Trophoblast cell (in vitro differentiated cells and primary cell): Measurements from ENCODE around the gene SNED1.

Experiments
- DNase-seq, 2 donors: peaks; one replicate each; pipeline ENCODE4 v3.0.0-alpha.2; 2016
- H2AFZ ChIP-seq: 2 replicates; pipeline ENCODE4 v1.6.1; 2013; ENCODE audit warnings: low read length, moderate library complexity, mild to moderate bottlenecking; ENCODE audit not compliant: insufficient read depth, poor library complexity
- H2AK5ac ChIP-seq: 2 replicates; pipeline ENCODE4 v1.6.1; 2013; ENCODE audit warnings: mild to moderate bottlenecking, low read length
- H2BK120ac ChIP-seq: 2 replicates; pipeline ENCODE4 v1.6.1; 2013; ENCODE audit warnings: low read length, mild to moderate bottlenecking, moderate library complexity; ENCODE audit not compliant: insufficient read depth, poor library complexity
- H2BK12ac ChIP-seq: 2 replicates; pipeline ENCODE4 v1.6.1; 2013; ENCODE audit warnings: mild to moderate bottlenecking, low read length, moderate library complexity
- H2BK5ac ChIP-seq: 2 replicates; pipeline ENCODE4 v1.6.1; 2013; ENCODE audit warnings: low read length, low read depth, moderate library complexity, mild to moderate bottlenecking; ENCODE audit not compliant: poor library complexity
- H3K14ac ChIP-seq: 2 replicates; pipeline ENCODE4 v1.6.1; 2013; ENCODE audit warnings: mild to moderate bottlenecking, low read length
- H3K18ac ChIP-seq: 2 replicates; pipeline ENCODE4 v1.6.1; 2013; ENCODE audit warnings: mild to moderate bottlenecking, low read length
- H3K23ac ChIP-seq: 2 replicates; pipeline ENCODE4 v1.6.1; 2013; ENCODE audit warnings: low read length
- H3K27ac ChIP-seq: 2 replicates; pipeline ENCODE4 v1.5.1; 2013; ENCODE audit warnings: low read depth, mild to moderate bottlenecking, inconsistent platforms, low read length, moderate library complexity
- H3K27me3 ChIP-seq: 2 replicates; pipeline ENCODE4 v1.6.1; 2013; ENCODE audit warnings: inconsistent platforms, mild to moderate bottlenecking, low read length, moderate library complexity; ENCODE audit not compliant: insufficient read depth
- H3K36me3 ChIP-seq, 2 experiments: 1 replicate in 1 of 2; 2 replicates in 1 of 2; pipeline ENCODE4 v1.6.1; 2013; ENCODE audit warnings: low read length in 2 of 2, mild to moderate bottlenecking in 2 of 2, moderate library complexity in 1 of 2; ENCODE audit not compliant: insufficient read depth in 2 of 2, control insufficient read depth in 1 of 2
- H3K4ac ChIP-seq: 2 replicates; pipeline ENCODE4 v1.6.1; 2013; ENCODE audit warnings: low read depth, mild to moderate bottlenecking, low read length, moderate library complexity
- H3K4me1 ChIP-seq, 2 experiments: 1 replicate in 1 of 2; 2 replicates in 1 of 2; pipeline ENCODE4 v1.6.1; 2013; ENCODE audit warnings: low read length in 2 of 2, mild to moderate bottlenecking in 2 of 2, moderate library complexity in 1 of 2; ENCODE audit not compliant: insufficient read depth in 2 of 2, control insufficient read depth in 1 of 2
- H3K4me2 ChIP-seq: 2 replicates; pipeline ENCODE4 v1.6.1; 2013; ENCODE audit warnings: inconsistent platforms, mild to moderate bottlenecking, low read length, moderate library complexity
- H3K4me3 ChIP-seq: 2 replicates; pipeline ENCODE4 v1.5.1; 2013; ENCODE audit warnings: mild to moderate bottlenecking, low read depth, low read length, inconsistent platforms
- H3K79me1 ChIP-seq: one replicate; pipeline ENCODE4 v1.6.1; 2013; ENCODE audit warnings: low read length
- H3K79me2 ChIP-seq: 2 replicates; pipeline ENCODE4 v1.6.1; 2013; ENCODE audit warnings: low read length, mild to moderate bottlenecking; ENCODE audit not compliant: control insufficient read depth, insufficient read depth, poor library complexity
- H3K9ac ChIP-seq: 2 replicates; pipeline ENCODE4 v1.6.1; 2013; ENCODE audit warnings: mild to moderate bottlenecking, low read length
- H3K9me3 ChIP-seq: 2 replicates; pipeline ENCODE4 v1.6.1; 2013; ENCODE audit warnings: low read depth, mild to moderate bottlenecking, control low read depth, inconsistent platforms, low read length; ENCODE audit not compliant: insufficient read depth
- H4K12ac ChIP-seq: 2 replicates; pipeline ENCODE4 v1.6.1; 2013; ENCODE audit warnings: low read depth, mild to moderate bottlenecking, low read length, moderate library complexity
- H4K8ac ChIP-seq: 2 replicates; pipeline ENCODE4 v1.6.1; 2013; ENCODE audit warnings: low read depth, mild to moderate bottlenecking, low read length, moderate library complexity
- H4K91ac ChIP-seq: one replicate; pipeline ENCODE4 v1.6.1; 2013; ENCODE audit warnings: low read depth, mild to moderate bottlenecking, low read length, moderate library complexity
- WGBS: extraction: QIAGEN DNeasy Blood & Tissue Kit; methylation state at CpG from one replicate; pipeline ENCODE4 v1.1.7; 2013; ENCODE audit warnings: missing lambda C conversion rate; ENCODE audit not compliant: insufficient read length, insufficient coverage; ENCODE audit errors: extremely low coverage; 5-methylcytosine and 5-hydroxymethylcytosine counted together

The SNED1 gene

DNA sequence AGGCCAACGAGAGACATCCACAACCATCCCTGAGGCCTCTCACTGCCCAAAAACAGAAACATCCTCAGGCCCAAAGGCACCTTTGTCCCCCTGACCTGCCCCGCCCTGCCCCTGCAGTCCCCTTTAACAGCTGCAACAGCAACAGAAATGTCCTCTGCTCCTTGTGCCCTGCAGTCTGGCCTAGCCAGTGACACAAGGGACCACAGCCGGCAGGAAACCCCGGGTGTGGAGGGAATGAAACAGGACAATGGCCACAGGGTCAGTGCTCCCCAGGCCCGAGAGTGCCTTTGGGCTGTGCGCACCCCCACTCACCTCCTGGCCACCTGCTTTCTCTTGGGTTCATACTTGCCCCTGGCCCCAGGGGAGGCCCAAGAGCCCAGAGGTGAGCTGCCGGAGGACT, 35.6 kb downstream of the SNED1 start:
- H2BK120ac ChIP-seq, result no peak overlapping the region
- peaks cover 0 to 4% of the 10 kb centered on the region in 2 experiments for H3K4me1 ChIP-seq
- H3K23ac ChIP-seq, result no peak overlapping the region
- no peak overlapping the region for H2BK12ac ChIP-seq
- no peaks in the 10 kb centered on the region for H3K79me1 ChIP-seq
- peaks cover 21% of the 10 kb centered on the region for H3K27me3 ChIP-seq
- no peak for DNase-seq
- H4K12ac ChIP-seq, result no peak overlapping the region
- WGBS, result no CpG with 5 or more reads among the region's 7 CpGs
- no peak overlapping the region for H2AFZ ChIP-seq
- H2BK5ac ChIP-seq, result no peak overlapping the region
- H3K14ac ChIP-seq, result no peak overlapping the region
- no peak overlapping the region for H3K4me2 ChIP-seq
- no peak overlapping the region for H2AK5ac ChIP-seq
- no peak overlapping the region for H4K8ac ChIP-seq
- H3K4ac ChIP-seq, result no peak overlapping the region
- H3K9ac ChIP-seq, result no peak overlapping the region
- no peak overlapping the region for H3K18ac ChIP-seq
- H3K9me3 ChIP-seq, result peaks cover 5% of the 10 kb centered on the region
- no peak overlapping the region for H4K91ac ChIP-seq
- H3K4me3 ChIP-seq, result no peak overlapping the region
- no peaks in the 10 kb centered on the region for H3K79me2 ChIP-seq
- no peaks in the 10 kb centered on the region for H3K36me3 ChIP-seq
- H3K27ac ChIP-seq, result no peak overlapping the region

DNA sequence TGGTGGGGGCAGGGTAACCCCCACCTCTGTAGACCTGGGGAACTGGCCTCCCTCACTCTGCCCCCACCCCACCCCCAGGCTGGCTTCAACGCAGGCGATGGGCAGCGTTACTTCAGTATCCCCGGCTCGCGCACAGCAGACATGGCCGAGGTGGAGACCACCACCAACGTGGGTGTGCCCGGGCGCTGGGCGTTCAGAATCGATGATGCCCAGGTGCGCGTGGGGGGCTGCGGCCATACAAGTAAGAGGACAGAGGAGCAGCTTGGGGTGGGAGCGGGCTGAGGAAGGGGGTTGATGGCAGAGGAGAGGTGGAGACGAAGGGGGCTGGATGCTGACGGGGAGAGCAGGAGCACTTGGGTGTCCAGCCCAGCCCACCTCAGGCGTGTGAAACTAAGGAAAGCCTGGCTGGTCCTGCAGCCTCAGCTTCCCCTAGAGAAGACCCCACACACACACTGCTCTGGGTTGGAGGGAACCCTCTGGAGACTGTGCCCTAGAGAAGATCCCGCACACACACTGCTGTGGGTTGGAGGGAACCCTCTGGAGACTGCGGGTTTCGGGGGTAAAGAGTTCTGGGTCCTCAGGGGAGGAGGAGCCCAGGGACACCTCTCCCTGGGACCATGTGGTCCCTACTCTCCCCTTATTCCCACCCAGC, 36.2 kb downstream of the SNED1 start:
- DNase-seq, result no peak
- no peak overlapping the region for H4K12ac ChIP-seq
- no peak overlapping the region for H4K8ac ChIP-seq
- no peak overlapping the region for H3K9ac ChIP-seq
- no peak overlapping the region for H2BK120ac ChIP-seq
- no peak overlapping the region for H2BK5ac ChIP-seq
- no peak overlapping the region for H4K91ac ChIP-seq
- no peak overlapping the region for H3K18ac ChIP-seq
- no CpG with 5 or more reads among the region's 22 CpGs for WGBS
- no peak overlapping the region for H3K23ac ChIP-seq
- H3K14ac ChIP-seq, result no peak overlapping the region
- peaks cover 0 to 4% of the 10 kb centered on the region in 2 experiments for H3K4me1 ChIP-seq
- no peak overlapping the region for H3K4me2 ChIP-seq
- H3K79me2 ChIP-seq, result no peaks in the 10 kb centered on the region
- H3K79me1 ChIP-seq, result no peaks in the 10 kb centered on the region
- no peak overlapping the region for H3K4ac ChIP-seq
- H3K4me3 ChIP-seq, result no peak overlapping the region
- H3K9me3 ChIP-seq, result peaks cover 5% of the 10 kb centered on the region
- no peak overlapping the region for H2AK5ac ChIP-seq
- H2AFZ ChIP-seq, result no peak overlapping the region
- peaks cover 21% of the 10 kb centered on the region for H3K27me3 ChIP-seq
- no peak overlapping the region for H3K27ac ChIP-seq
- H3K36me3 ChIP-seq, result no peaks in the 10 kb centered on the region
- H2BK12ac ChIP-seq, result no peak overlapping the region

- Histone ChIP-seq H4K12ac (no peak overlapping the region), H3K36me3 (no peaks in the 10 kb centered on the region), H3K4me2 (no peak overlapping the region), H4K8ac (no peak overlapping the region), H2BK5ac (no peak overlapping the region), H3K4me1 (peaks cover 0 to 4% of the 10 kb centered on the region in 2 experiments), H3K14ac (no peak overlapping the region), H3K79me2 (no peaks in the 10 kb centered on the region), H3K27me3 (peaks cover 21% of the 10 kb centered on the region), H2BK120ac (no peak overlapping the region), H3K9me3 (peaks cover 5% of the 10 kb centered on the region), H3K79me1 (no peaks in the 10 kb centered on the region), H3K9ac (no peak overlapping the region), H2BK12ac (no peak overlapping the region), H3K23ac (no peak overlapping the region), H3K18ac (no peak overlapping the region), H3K27ac (no peak overlapping the region), H4K91ac (no peak overlapping the region), H2AFZ (no peak overlapping the region), H3K4ac (no peak overlapping the region), H2AK5ac (no peak overlapping the region), H3K4me3 (no peak overlapping the region)
- no CpG with 5 or more reads among the region's 31 CpGs for WGBS
- no peak for DNase-seq
Observed at GRCh38 chr2:241035142-241035817, 36.9 kb downstream of the SNED1 start.

- no peak overlapping the region for H4K12ac ChIP-seq
- H3K4ac ChIP-seq, result no peak overlapping the region
- H3K18ac ChIP-seq, result no peak overlapping the region
- no peaks in the 10 kb centered on the region for H3K36me3 ChIP-seq
- no peak overlapping the region for H2AK5ac ChIP-seq
- H3K27me3 ChIP-seq, result peaks cover 21% of the 10 kb centered on the region
- H4K8ac ChIP-seq, result no peak overlapping the region
- DNase-seq, result no peak
- H3K23ac ChIP-seq, result no peak overlapping the region
- H3K14ac ChIP-seq, result no peak overlapping the region
- no peak overlapping the region for H2BK120ac ChIP-seq
- peaks cover 5% of the 10 kb centered on the region for H3K9me3 ChIP-seq
- no peak overlapping the region for H2AFZ ChIP-seq
- no peaks in the 10 kb centered on the region for H3K79me2 ChIP-seq
- H3K4me2 ChIP-seq, result no peak overlapping the region
- no peaks in the 10 kb centered on the region for H3K79me1 ChIP-seq
- no peak overlapping the region for H3K27ac ChIP-seq
- no peak overlapping the region for H3K4me3 ChIP-seq
- no peak overlapping the region for H2BK12ac ChIP-seq
- WGBS, result no CpG with 5 or more reads among the region's 39 CpGs
- peaks cover 0 to 4% of the 10 kb centered on the region in 2 experiments for H3K4me1 ChIP-seq
- no peak overlapping the region for H4K91ac ChIP-seq
- no peak overlapping the region for H3K9ac ChIP-seq
- H2BK5ac ChIP-seq, result no peak overlapping the region
Observed at GRCh38 chr2:241035818-241036396, 37.5 kb downstream of the SNED1 start.
